Left ventricle myocardium inferior (tissue), 1 donor: ENCODE results near the gene UMPS. TPM values are rescaled to one million over a fixed set of nuclear protein-coding genes. Genes with fewer than 3 reads are reported as not detected.

Experiments used
- DNase-seq: peaks from one replicate; pipeline ENCODE4 v3.0.0-alpha.2; 2020
- H3K27ac ChIP-seq: fragments of 200-600 bp; replicated peaks from 2 replicates; pipeline ENCODE4 v1.8.0; 2021
- H3K27me3 ChIP-seq: fragments of 200-600 bp; 2 replicates; pipeline ENCODE4 v1.8.0; 2021; ENCODE audit warnings: low read depth
- H3K36me3 ChIP-seq: fragments of 200-600 bp; 2 replicates; pipeline ENCODE4 v1.8.0; 2021
- H3K4me1 ChIP-seq: fragments of 200-600 bp; 2 replicates; pipeline ENCODE4 v1.8.0; 2021
- H3K4me3 ChIP-seq: fragments of 200-600 bp; 2 replicates; pipeline ENCODE4 v1.8.0; 2021; ENCODE audit warnings: mild to moderate bottlenecking, moderate library complexity
- H3K9me3 ChIP-seq: fragments of 200-600 bp; replicated peaks from 2 replicates; pipeline ENCODE4 v1.8.0; 2021
- intact Hi-C: fragments of 100-400 bp; cut with micrococcal nuclease; formaldehyde crosslinking; loops from one replicate; pipeline ENCODE4 v1.11.0; 2022
- total RNA-seq: library from RNA; stranded (reverse); fragmentation: NEBNext Ultra II Directional; extraction: Animal tissue kit (Norgen Biotek cat#: 25700); gene quantifications from one replicate; pipeline ENCODE4 v1.2.1, GENCODE V29; 2021
- TF ChIP-seq, protein P1 (sequence below): fragments of 200-600 bp; IDR thresholded peaks from 2 replicates; pipeline ENCODE4 v1.8.0; 2021; ENCODE audit warnings: antibody characterized with exemption, mild to moderate bottlenecking, borderline replicate concordance
- donor health status: DM: no; HTN: yes; CAD: no; lungs with severe emphysema.

Gene UMPS
- total RNA-seq, 1 donor from 2014 or later: 9.0 TPM

DNA sequence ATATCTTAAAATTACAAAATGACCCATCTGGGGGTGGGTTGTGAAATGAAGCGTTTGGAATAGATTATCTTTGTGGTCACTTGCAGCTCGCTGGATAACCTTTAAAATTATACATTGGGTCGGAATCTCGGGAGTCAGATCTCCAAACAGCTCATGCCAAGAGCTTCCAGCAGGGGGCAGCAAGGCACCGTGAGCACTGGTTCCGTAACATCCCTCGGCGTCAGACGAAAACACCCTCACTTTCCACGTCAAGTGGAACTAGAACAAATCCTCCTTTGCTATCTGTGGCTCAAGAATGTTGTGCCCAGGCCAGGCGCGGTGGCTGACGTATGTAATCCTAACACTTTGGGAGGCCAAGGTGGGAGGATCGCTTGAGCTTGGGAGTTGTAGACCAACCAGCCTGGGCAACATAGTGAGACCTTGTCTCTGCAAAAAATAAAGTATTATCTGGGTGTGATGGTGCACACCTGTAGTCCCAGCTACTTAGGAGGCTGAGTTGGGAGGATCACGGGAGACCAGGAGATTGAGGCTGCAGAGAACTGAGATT, 31.1 kb downstream of the UMPS start:
- no peaks in the 10 kb centered on the region for H3K27me3 ChIP-seq
- TF ChIP-seq, protein P1, sequence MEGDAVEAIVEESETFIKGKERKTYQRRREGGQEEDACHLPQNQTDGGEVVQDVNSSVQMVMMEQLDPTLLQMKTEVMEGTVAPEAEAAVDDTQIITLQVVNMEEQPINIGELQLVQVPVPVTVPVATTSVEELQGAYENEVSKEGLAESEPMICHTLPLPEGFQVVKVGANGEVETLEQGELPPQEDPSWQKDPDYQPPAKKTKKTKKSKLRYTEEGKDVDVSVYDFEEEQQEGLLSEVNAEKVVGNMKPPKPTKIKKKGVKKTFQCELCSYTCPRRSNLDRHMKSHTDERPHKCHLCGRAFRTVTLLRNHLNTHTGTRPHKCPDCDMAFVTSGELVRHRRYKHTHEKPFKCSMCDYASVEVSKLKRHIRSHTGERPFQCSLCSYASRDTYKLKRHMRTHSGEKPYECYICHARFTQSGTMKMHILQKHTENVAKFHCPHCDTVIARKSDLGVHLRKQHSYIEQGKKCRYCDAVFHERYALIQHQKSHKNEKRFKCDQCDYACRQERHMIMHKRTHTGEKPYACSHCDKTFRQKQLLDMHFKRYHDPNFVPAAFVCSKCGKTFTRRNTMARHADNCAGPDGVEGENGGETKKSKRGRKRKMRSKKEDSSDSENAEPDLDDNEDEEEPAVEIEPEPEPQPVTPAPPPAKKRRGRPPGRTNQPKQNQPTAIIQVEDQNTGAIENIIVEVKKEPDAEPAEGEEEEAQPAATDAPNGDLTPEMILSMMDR: peak; percentile 98
- no peak overlapping the region for H3K4me3 ChIP-seq
- H3K36me3 ChIP-seq: peaks cover 32% of the 10 kb centered on the region
- no peaks in the 10 kb centered on the region for H3K9me3 ChIP-seq
- H3K27ac ChIP-seq: peak overlapping the region; percentile 71
- peak; percentile 89 for DNase-seq
- H3K4me1 ChIP-seq: peaks cover 21% of the 10 kb centered on the region
- intact Hi-C loops: loop anchor here (2.0 kb wide), 1 partner anchor 139 kb away; no protein-coding TSS in a partner anchor

DNA sequence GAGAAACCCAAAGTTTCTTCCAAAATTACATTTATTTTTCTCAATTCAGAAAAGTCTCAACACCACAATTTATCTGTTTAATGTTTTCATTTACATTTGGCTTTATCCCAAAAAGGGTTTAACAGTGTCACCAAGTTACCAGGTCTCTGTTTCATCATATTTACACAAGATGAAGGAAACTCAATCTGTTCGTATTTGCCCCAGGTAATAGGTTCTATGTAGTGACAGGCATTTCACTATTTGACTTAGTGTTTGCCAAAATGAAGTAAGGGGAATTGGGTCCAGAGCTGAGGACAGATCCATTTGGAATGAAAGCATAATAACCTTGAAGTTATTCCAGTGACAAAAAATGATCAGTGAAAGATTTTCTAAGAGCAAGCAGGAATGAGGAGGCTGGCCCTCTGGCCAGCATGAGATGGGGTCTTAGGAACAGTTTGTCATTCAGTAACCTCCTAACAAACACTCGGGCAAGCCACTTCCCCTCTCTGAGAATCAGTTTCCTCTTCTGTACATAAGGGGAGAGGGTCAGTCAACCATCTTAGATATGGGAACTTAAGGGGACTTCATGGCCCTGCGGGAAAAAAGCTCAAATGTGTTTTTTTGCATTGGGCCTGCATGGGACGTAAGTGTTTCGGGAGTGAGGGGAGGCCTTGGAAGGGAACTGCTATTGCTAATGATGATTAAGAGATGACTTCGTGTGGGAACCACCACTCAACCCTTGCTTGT, 31.8 kb downstream of the UMPS start:
- intact Hi-C loops: loop anchor here (2.0 kb wide), 1 partner anchor 139 kb away; no protein-coding TSS in a partner anchor
- Histone ChIP-seq H3K9me3 (no peaks in the 10 kb centered on the region), H3K36me3 (peaks cover 40% of the 10 kb centered on the region), H3K27me3 (no peaks in the 10 kb centered on the region), H3K4me3 (no peak overlapping the region), H3K27ac (peak overlapping the region; percentile 71), H3K4me1 (peaks cover 21% of the 10 kb centered on the region)
- TF ChIP-seq, protein P1: no peak
- DNase-seq: no peak

DNA sequence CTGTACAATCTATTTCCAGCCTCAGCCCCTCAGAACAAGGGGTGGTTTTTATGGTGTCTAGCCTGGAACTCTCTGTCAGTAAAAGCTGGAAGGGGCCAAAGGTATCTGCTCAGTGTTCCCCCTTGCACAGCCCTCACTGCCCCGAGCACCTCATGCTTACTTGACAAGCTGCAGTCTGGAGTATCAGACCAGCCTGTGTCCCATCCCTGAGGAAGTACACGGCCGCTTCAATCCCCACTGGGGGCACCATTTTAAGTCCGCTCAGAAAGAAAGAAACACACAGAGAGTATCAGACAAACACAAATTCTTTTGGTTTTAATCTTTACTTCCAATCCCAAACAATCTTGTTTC, 32.4 kb downstream of the UMPS start:
- H3K27ac ChIP-seq: peak overlapping the region; percentile 71
- TF ChIP-seq, protein P1: no peak
- no peak overlapping the region for H3K4me3 ChIP-seq
- intact Hi-C loops: no loop called here
- H3K9me3 ChIP-seq: no peaks in the 10 kb centered on the region
- no peak for DNase-seq
- H3K4me1 ChIP-seq: peaks cover 21% of the 10 kb centered on the region
- H3K36me3 ChIP-seq: peaks cover 45% of the 10 kb centered on the region
- H3K27me3 ChIP-seq: no peaks in the 10 kb centered on the region

GRCh38 chr3:124763206-124763605, 33.0 kb downstream of the UMPS start:
- no peaks in the 10 kb centered on the region for H3K9me3 ChIP-seq
- no peak for DNase-seq
- H3K27ac ChIP-seq: no peak overlapping the region
- intact Hi-C loops: no loop called here
- H3K4me3 ChIP-seq: no peak overlapping the region
- peaks cover 21% of the 10 kb centered on the region for H3K4me1 ChIP-seq
- H3K27me3 ChIP-seq: no peaks in the 10 kb centered on the region
- TF ChIP-seq, protein P1: no peak
- H3K36me3 ChIP-seq: peaks cover 51% of the 10 kb centered on the region

GRCh38 chr3:124763644-124764358, 33.5 kb downstream of the UMPS start:
- Histone ChIP-seq H3K4me3 (no peak overlapping the region), H3K9me3 (no peaks in the 10 kb centered on the region), H3K4me1 (peaks cover 21% of the 10 kb centered on the region), H3K27ac (no peak overlapping the region), H3K27me3 (no peaks in the 10 kb centered on the region), H3K36me3 (peaks cover 57% of the 10 kb centered on the region)
- TF ChIP-seq, protein P1: no peak
- intact Hi-C loops: no loop called here
- no peak for DNase-seq
